GM12873 (cell line): ENCODE data around the gene SERPINE1.

Experiments
- CTCF ChIP-seq: IDR thresholded peaks from 2 replicates; pipeline ENCODE4 v1.5.1; 2012; ENCODE audit warnings: low read depth, mild to moderate bottlenecking, moderate library complexity, low read length, control low read depth; ENCODE audit not compliant: insufficient read depth; ENCODE audit errors: missing control alignments

Gene SERPINE1

DNA sequence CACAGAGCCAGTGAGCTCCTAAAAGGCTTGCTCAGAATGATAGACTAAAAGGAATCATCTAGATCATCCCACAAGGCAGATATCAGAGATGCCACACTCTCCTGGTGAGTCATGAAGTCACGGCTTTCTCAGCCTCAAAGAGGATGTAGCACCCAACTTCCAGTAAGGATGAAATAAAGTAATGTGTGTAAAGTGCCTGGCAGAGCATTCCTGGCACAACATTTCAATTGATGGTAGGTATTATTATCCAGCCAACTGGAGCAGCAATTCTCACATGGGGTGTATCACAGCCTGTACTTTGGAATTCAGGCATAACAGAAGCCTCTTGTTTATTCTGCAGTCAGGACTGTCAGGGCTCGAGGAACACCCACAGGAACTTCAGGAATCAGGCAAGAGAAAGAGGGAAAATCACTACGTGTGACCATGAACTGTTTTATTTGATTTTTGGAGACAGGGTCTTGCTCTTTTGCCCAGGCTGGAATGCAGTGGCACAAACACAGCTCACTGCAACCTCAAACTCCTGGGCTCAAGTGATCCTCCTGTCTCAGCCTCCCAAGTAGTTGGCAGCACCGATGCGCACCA lies 58.4 kb downstream of the SERPINE1 start:
- TF ChIP-seq CTCF: no peak

DNA sequence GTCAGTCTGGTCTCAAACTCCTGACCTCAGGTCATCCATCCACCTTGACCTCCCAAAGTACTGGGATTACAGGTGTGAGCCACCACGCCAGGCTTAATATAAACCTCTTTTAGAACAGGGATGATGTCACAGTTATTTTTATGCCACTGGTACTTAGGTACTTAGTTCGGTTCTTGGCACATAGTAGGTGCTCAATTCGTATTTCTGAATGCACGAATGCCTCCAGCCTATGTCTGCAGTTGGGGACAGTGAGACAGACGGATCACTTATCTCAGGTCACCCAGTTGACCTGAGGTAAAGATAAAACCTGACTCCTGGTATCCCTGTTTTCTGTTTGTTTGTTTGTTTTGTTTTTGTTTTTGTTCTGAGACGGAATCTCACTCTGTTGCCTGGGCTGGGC lies 59.3 kb downstream of the SERPINE1 start:
- no peak for TF ChIP-seq CTCF

- no peak for TF ChIP-seq CTCF
Observed at GRCh38 chr7:101186844-101187428, 60.0 kb downstream of the SERPINE1 start.
